Measurements from ENCODE around the gene ARL4D. TPM values are rescaled to one million over a fixed set of nuclear protein-coding genes. Genes with fewer than 3 reads are reported as not detected.
A peak's percentile ranks its signal among the peaks of the same experiment; 100 is the strongest.

The ARL4D gene
- total RNA-seq, result 10 to 100 TPM in 1 of 2 donors, 1 to 10 TPM in 1; 3.5 to 21.0 TPM

- H3K9me3 ChIP-seq, result no peaks in the 10 kb centered on the region
- ATAC-seq (ENCODE audit: insufficient number of reproducible peaks, low FRiP score, low read depth) (peak; percentile 61), DNase-seq (ENCODE audit: low spot score) (peak; percentile 65)
- H3K36me3 ChIP-seq, result no peaks in the 10 kb centered on the region
- TF ChIP-seq CTCF (IDR thresholded peaks at IDR 0.05), result no peak
- H3K4me1 ChIP-seq (ENCODE audit: control insufficient read depth in 1 of 2, low read depth in 2 of 2), result peaks cover 22 to 38% of the 10 kb centered on the region in 2 donors
- peak within 1 kb of the TSS; percentile 79 to 83 for H3K27ac ChIP-seq
- no peaks in the 10 kb centered on the region for H3K27me3 ChIP-seq (replicated peaks; ENCODE audit: insufficient read depth)
- H3K4me3 ChIP-seq, result peak within 1 kb of the TSS; percentile 95
These were observed at the start of gene ARL4D for GRCh38 chr17:43398724-43399595. ARL4D (plus strand) TSS chr17:43398993; CDS start chr17:43399733, 740 bp downstream.

- no peak for ATAC-seq (ENCODE audit: insufficient number of reproducible peaks, low FRiP score, low read depth)
- DNase-seq (ENCODE audit: low spot score), result no peak
- H3K36me3 ChIP-seq, result no peaks in the 10 kb centered on the region
These were observed 49.7 kb upstream of the ARL4D start for GRCh38 chr17:43349142-43349541.

GRCh38 chr17:43350888-43351361 is 47.9 kb upstream of the ARL4D start:
- Histone ChIP-seq H3K9me3 (peaks cover 22% of the 10 kb centered on the region), H3K4me3 (no peak overlapping the region), H3K4me1 (ENCODE audit: control insufficient read depth in 1 of 2, low read depth in 2 of 2) (no peaks in the 10 kb centered on the region), H3K36me3 (no peaks in the 10 kb centered on the region), H3K27ac (no peak overlapping the region), H3K27me3 (replicated peaks; ENCODE audit: insufficient read depth) (no peaks in the 10 kb centered on the region)
- no peak for DNase-seq (ENCODE audit: low spot score)
- TF ChIP-seq CTCF (IDR thresholded peaks at IDR 0.05), result no peak
- ATAC-seq (ENCODE audit: insufficient number of reproducible peaks, low FRiP score, low read depth), result no peak

More at GRCh38 chr17:43349142-43349541, 49.7 kb upstream of the ARL4D start:
- Histone ChIP-seq H3K4me1 (ENCODE audit: control insufficient read depth in 1 of 2, low read depth in 2 of 2) (no peaks in the 10 kb centered on the region), H3K27me3 (replicated peaks; ENCODE audit: insufficient read depth) (no peaks in the 10 kb centered on the region), H3K27ac (no peak overlapping the region), H3K9me3 (peaks cover 22% of the 10 kb centered on the region), H3K4me3 (no peak overlapping the region)
- TF ChIP-seq CTCF (IDR thresholded peaks at IDR 0.05), result no peak

GRCh38 chr17:43351691-43352090 is 47.1 kb upstream of the ARL4D start:
- DNase-seq (ENCODE audit: low spot score) (no peak), ATAC-seq (ENCODE audit: insufficient number of reproducible peaks, low FRiP score, low read depth) (no peak)
- Histone ChIP-seq H3K4me1 (ENCODE audit: control insufficient read depth in 1 of 2, low read depth in 2 of 2) (peaks cover 0 to 3% of the 10 kb centered on the region in 2 donors), H3K4me3 (no peak overlapping the region), H3K36me3 (no peaks in the 10 kb centered on the region), H3K27me3 (replicated peaks; ENCODE audit: insufficient read depth) (no peaks in the 10 kb centered on the region), H3K9me3 (peaks cover 22% of the 10 kb centered on the region), H3K27ac (no peak overlapping the region)
- TF ChIP-seq CTCF (IDR thresholded peaks at IDR 0.05), result no peak

GRCh38 chr17:43352579-43353331 is 46.0 kb upstream of the ARL4D start:
- Histone ChIP-seq H3K4me3 (no peak overlapping the region), H3K9me3 (peaks cover 18% of the 10 kb centered on the region), H3K27ac (no peak overlapping the region), H3K4me1 (ENCODE audit: control insufficient read depth in 1 of 2, low read depth in 2 of 2) (peaks cover 4 to 12% of the 10 kb centered on the region in 2 donors), H3K27me3 (replicated peaks; ENCODE audit: insufficient read depth) (no peaks in the 10 kb centered on the region), H3K36me3 (no peaks in the 10 kb centered on the region)
- no peak for ATAC-seq (ENCODE audit: insufficient number of reproducible peaks, low FRiP score, low read depth)
- no peak for TF ChIP-seq CTCF (IDR thresholded peaks at IDR 0.05)
- no peak for DNase-seq (ENCODE audit: low spot score)
